ENCODE data around the gene TSPAN11.
"Not testable (repeated sequence)": the region's sequence is repeated elsewhere in the genome, so short reads cannot be mapped to it uniquely, and the experiment has no call there.

Gene TSPAN11

GRCh38 chr12:31019976-31020375 lies 93.4 kb downstream of the TSPAN11 start:
- DNase-seq (ENCODE audit: low spot score): no peak

- no peak for DNase-seq (ENCODE audit: low spot score)
Measured at GRCh38 chr12:31020385-31021166, 94.0 kb downstream of the TSPAN11 start.

- no peak for DNase-seq (ENCODE audit: low spot score)
Measured at GRCh38 chr12:31021181-31021580, 94.6 kb downstream of the TSPAN11 start.

DNA sequence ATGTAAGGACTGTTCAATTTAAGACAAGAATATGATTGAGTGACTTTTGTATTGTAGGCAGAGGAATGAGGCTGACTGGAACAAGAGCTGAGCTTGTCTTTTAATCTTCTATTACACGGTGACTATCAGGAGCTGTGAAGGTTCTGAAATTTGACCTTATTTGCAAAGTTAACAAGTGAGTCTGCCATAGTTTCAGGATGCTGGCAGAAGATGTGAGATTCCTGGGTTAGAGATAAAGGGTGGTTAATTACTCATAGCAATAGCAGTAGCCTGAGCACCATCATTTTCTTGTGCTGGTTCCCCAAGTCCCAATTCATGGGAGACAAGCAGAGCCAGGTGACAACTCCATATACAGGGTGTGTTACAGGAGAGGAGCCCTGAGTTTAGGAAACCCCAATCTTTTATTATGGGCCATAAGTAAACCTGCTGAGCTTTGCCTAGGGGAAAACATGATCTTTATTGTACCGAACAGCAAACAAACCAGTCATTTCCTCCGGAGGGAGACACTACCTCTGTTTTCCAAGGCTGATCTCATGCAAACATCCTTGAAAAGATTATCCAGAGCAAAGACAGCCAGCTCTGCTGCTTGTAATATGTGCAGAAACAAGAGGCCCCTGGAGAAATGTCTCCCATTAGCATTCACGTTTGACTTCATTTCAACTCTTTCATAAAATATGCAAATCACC lies 95.4 kb downstream of the TSPAN11 start:
- DNase-seq (ENCODE audit: low spot score): no peak

- DNase-seq (ENCODE audit: low spot score): no peak
Measured at GRCh38 chr12:31023271-31023724, 96.8 kb downstream of the TSPAN11 start.

- no peak for DNase-seq (ENCODE audit: low spot score)
Measured at GRCh38 chr12:31026202-31026601, 99.7 kb downstream of the TSPAN11 start.

- not testable (repeated sequence) for DNase-seq (ENCODE audit: low spot score)
Measured at GRCh38 chr12:31027006-31027405, 100.5 kb downstream of the TSPAN11 start.

DNA sequence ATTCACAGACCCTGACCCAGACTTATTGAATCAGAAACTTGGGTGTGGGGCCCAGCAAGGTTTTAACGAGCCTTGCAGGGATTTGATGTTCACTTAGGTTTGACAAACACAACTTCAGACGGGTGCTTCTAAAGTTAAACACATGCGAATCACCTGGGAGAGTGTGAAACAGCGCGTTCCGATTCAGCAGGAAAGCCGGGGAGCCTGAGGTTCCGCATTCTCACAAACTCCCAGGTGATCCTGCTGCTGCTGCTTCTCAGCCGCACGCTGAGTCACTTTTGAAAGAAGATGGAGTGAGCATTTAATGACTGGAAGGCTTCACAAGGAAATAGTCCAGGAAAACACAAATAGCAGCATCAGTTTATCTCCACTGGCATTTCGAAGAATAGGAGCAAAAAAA lies 102.9 kb downstream of the TSPAN11 start:
- no peak for DNase-seq (ENCODE audit: low spot score)

GRCh38 chr12:31029916-31030562 lies 103.5 kb downstream of the TSPAN11 start:
- DNase-seq (ENCODE audit: low spot score): no peak

DNA sequence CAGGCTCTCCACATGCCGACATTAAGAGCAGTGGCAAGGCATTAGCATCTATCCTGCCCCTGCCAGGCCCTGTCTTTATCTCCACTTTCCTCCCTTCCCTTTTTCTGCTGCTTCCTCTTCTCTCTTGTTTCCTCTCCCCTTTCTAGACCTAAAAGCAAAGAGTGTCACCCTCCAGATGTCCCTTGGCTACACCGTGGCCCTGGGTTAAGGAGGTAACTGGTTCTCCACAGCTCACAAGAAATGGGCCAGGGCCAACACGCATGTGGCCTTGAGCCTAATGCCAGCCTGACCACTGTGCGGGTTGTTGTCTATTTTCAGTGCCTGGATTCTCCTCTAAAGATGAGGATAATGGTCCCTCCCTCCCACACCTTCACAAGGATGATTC lies 105.4 kb downstream of the TSPAN11 start:
- DNase-seq (ENCODE audit: low spot score): no peak

DNA sequence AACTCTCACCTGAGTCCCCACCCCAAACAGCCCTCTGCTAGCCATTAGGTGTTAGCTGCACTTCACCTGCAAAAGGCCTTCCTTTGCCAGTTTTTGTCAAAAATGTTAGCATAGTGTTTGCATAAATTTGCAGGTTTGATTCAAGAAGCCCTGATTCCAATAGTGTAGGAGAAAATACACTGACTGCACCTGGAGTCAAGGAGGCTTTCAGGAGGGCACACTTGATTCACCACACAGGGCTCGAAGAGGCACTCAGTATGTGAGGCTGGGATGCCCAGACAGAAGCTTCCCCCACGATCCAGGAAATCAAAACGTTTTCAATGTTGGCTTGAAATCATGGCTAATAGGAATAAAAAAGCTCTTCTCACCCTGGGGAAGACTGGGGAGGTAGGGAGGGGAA lies 106.6 kb downstream of the TSPAN11 start:
- DNase-seq (ENCODE audit: low spot score): no peak

GRCh38 chr12:31033681-31034080 lies 107.1 kb downstream of the TSPAN11 start:
- DNase-seq (ENCODE audit: low spot score): no peak

DNA sequence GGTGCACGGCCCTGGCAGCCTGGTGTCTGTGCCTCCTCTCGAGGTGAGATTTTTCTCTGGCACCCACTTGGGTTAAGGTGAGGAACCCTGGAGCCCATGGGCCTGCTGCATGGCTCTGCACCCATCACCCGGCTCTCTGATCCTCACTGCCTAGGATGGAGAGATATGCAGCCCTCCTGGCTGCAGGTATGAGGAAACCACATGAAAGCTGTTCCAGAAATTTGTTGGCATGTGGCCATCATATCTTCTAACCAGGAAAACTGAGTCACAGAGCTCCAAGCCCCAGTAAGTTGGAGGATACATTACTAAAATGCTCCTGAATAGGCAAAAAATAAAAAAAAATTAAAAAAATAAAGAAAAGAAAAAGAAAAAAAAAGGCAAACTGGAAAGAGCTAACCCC lies 107.8 kb downstream of the TSPAN11 start:
- no peak for DNase-seq (ENCODE audit: low spot score)

GRCh38 chr12:31035226-31035625 lies 108.7 kb downstream of the TSPAN11 start:
- no peak for DNase-seq (ENCODE audit: low spot score)

DNA sequence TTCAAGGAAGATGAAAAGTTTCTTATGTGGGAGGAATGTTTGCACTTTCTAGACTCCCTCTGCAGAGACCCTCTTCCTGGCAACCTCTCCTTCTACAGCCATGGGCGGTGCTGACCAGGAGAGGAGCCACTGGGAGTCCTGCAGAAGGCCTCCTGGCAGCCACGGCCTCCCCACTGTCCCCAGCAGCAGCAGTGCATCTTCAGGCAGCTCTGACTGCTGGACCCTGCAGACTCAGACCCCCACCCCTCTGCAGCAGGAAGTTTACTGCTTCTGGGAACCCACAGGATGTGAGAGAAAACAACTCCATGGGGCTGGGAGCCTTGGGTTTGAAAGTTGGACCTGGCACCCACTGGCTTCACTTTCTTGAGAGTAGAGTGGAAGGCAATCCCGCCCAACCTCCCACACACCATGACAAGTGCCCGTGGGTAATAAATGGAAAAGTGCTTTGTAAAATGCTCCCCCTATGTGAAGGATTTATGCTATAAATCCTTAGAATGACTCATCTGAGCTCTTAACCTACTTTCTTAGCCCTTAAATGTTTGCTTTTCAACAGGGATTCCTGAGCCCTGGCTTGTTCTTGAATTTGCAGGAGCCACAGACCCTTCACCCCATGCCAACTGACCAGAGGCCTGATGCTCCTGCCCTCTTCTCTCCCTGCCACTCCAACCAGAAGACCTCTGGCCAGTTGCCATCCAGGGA lies 109.6 kb downstream of the TSPAN11 start:
- peak; percentile 29 for DNase-seq (ENCODE audit: low spot score)

- DNase-seq (ENCODE audit: low spot score): no peak
Measured at GRCh38 chr12:31037028-31037427, 110.5 kb downstream of the TSPAN11 start.

- DNase-seq (ENCODE audit: low spot score): no peak
Measured at GRCh38 chr12:31037931-31038330, 111.4 kb downstream of the TSPAN11 start.

- DNase-seq (ENCODE audit: low spot score): no peak
Measured at GRCh38 chr12:31041033-31041564, 114.6 kb downstream of the TSPAN11 start.
